Breast epithelium (tissue), 3 donors: ENCODE measurements around the gene CACNA2D3.

Experiments
- POLR2AphosphoS5 ChIP-seq, 3 donors: sonication (generic); formaldehyde crosslinking; IDR thresholded peaks; one replicate each; pipeline ENCODE4 v1.6.1; 2017; ENCODE audit warnings: antibody characterized with exemption in 3 of 3
- TF ChIP-seq, protein P1 (sequence below), 3 donors: fragments of 450-650 bp; IDR thresholded peaks; one replicate each; pipeline ENCODE4 v1.5.1; 2016 to 2017; ENCODE audit warnings: antibody characterized with exemption in 3 of 3, mild to moderate bottlenecking in 3 of 3, moderate library complexity in 3 of 3

DNA sequence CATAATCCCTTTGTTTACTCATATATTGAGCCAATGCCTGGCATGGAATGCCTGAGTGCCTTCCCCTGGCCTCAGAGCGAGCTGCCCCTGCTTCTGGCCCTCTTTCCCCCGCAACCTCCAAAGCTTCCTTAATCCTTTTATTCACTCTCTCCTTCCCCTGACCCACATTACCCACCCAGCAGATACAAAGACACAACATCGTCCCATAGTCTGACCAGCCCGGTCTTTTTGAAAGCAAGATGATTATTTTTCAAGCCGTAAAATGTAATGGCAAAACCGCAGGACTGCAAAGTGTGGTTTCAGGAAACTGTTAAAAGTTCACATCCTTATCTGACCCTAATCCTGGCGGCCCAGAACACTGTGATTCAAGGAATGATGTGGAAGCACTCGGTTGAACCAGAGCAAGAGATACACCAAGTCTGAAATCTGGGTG is 883.9 kb downstream of the CACNA2D3 start:
- no peak for TF ChIP-seq POLR2AphosphoS5 (IDR thresholded peaks at IDR 0.05)
- TF ChIP-seq, protein P1, sequence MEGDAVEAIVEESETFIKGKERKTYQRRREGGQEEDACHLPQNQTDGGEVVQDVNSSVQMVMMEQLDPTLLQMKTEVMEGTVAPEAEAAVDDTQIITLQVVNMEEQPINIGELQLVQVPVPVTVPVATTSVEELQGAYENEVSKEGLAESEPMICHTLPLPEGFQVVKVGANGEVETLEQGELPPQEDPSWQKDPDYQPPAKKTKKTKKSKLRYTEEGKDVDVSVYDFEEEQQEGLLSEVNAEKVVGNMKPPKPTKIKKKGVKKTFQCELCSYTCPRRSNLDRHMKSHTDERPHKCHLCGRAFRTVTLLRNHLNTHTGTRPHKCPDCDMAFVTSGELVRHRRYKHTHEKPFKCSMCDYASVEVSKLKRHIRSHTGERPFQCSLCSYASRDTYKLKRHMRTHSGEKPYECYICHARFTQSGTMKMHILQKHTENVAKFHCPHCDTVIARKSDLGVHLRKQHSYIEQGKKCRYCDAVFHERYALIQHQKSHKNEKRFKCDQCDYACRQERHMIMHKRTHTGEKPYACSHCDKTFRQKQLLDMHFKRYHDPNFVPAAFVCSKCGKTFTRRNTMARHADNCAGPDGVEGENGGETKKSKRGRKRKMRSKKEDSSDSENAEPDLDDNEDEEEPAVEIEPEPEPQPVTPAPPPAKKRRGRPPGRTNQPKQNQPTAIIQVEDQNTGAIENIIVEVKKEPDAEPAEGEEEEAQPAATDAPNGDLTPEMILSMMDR (IDR thresholded peaks at IDR 0.05): no peak
